Activated CD8-positive, alpha-beta memory T cell treated with anti-CD3 and anti-CD28 coated beads for 4 hours (primary cell): ENCODE results near the gene TDRD6.
"Not testable (repeated sequence)": the region's sequence is repeated elsewhere in the genome, so short reads cannot be mapped to it uniquely, and the experiment has no call there.

Experiments
- DNase-seq, 2 donors: peaks; one replicate each; pipeline ENCODE4 v3.0.0-alpha.2; 2020; ENCODE audit warnings: low read depth in 2 of 2

Gene TDRD6

DNA sequence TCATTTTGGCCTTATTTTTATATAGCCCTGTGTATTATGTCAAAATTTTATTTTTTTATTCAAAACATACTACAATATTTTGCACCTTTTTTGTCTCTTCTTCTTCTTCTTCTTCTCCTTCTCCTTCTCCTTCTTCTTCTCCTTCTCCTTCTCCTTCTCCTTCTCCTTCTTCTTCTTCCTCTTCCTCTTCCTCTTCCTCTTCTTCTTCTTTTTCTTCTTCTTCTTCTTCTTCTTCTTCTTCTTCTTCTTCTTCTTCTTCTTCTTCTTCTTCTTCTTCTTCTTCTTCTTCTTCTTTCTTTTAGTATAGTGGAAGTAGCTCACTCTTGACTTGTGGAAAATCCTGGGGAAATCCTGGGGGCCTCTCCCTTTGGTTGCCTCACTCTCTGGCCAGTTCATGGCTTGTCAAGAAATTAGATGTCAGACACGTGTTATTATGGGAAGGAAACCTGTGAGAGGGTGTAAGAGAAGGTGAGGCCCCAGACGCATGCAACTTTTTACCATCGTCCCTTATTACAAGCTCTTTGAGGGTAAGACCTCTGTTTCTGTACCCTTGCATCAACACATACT, 56.6 kb downstream of the TDRD6 start:
- not testable (repeated sequence) for DNase-seq

DNA sequence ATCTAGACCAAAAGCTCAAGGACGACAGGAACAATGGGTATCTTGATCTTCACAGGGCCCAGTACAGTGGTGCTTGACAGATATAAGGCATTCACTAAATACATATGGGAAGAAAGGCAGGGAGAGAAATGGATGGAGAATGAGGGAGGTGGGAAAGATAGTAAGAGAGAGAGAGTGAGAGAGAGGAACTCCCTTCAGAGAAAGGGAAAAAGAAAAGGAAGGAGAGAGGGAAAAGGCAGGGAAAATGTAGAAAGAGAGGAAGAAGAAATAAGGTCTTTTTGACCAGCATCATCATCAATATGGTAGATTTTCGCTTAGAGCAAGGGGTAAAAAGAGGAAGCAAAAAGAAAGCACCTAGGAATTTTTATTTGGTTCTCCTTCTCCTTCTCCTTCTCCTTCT, 58.3 kb downstream of the TDRD6 start:
- no peak for DNase-seq

DNA sequence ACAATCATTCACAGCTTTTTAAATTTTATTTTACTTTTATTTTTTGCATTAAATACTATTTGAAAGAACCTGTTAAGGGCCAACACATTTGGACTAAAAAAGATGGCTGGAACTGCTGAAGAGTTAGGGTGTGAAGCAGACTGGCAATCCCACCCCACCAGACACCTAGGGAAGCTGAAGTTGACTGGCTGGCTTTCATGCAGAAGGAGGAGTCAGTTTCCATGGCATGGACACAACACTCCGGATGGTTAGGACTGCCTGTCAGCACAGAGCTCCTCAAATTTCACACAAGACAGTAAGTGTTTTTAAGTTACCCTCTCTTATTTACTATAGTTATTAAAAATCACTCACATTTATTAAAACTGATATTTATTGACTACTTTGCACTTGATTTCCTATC, 59.0 kb downstream of the TDRD6 start, which contains the start of gene ANKRD66:
Gene ANKRD66 (plus strand): TSS at position 238 of the 400 bp plus-strand sequence. CDS start 5,016 bp downstream, outside the sequence.
- no peak for DNase-seq

DNA sequence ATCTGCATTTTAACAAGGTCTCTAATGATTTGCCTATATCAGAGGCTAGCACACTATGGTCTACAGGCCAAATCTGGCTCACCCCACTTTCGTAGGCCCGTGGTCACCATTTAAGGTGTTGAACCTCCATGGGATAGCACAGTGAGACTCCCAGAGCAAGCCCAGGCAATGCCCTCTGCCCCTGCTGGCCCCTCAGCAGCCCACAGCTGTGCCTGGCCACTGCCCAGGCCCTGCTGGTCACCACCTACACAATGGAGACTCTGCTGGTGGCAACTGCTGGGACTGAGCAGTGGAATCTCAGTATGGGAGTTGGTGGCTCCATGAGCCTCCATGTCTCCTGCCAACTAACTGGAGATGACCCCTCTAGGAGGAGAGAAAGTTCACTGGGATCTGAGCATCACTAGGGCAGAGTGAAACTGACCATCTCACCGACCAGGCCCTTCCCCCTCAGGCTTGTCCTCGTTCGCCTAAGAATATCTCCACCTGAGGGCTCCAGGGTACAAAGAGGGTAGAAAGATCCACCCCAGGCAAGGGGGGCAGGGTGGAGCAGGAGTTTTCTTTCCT, 61.3 kb downstream of the TDRD6 start:
- DNase-seq: no peak

DNA sequence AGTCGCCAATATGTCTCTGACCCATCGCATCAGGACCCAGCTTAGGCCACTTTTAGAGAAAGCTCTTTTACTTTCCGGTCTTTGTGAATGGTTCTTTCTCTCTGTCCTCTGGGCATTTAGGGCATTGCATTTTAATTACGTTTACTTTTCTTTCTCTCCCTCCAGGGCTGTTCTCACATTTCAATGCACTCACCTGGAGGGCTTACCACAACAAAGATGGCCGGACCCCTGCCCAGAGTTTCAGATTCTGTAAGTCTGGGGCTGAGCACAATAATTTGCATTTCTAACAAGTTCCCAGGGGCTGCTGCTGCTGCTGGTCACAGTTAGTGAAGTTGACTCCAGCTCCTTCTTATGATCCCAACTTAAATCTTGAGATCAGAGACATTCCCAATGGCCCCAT, 62.0 kb downstream of the TDRD6 start:
- DNase-seq: no peak

DNA sequence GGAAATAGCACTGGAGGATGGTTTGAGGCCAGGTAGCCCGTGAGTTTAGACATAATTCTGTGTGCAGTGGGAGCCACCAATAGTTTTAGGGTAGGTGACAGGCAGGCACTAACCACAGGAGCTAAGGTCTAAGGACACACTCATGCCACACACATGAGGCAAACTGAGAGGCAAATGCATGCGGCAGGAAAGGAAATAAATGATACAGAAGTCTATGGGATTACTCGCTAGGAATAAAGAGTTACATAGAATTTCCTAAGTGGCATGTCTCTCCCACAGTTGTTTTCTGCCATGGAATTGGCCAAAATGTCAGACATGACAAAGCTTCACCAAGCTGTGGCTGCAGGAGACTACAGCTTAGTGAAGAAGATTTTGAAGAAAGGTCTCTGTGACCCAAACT, 64.0 kb downstream of the TDRD6 start:
- DNase-seq: no peak
